Type B pancreatic cell (in vitro differentiated cells): Measurements from ENCODE around the gene LARP1. TPM values are rescaled to one million over a fixed set of nuclear protein-coding genes. Genes with fewer than 3 reads are reported as not detected.
A peak's percentile ranks its signal among the peaks of the same experiment; 100 is the strongest.

Experiments used
- DNase-seq: peaks from one replicate; pipeline ENCODE4 v3.0.0; 2021; ENCODE audit warnings: mixed read lengths; ENCODE audit not compliant: unreplicated experiment; ENCODE audit errors: extremely low spot score
- H3K27ac Mint-ChIP-seq: 2 replicates; pipeline ENCODE4 v1.8.0; 2021; ENCODE audit warnings: mild to moderate bottlenecking, mixed read lengths
- H3K27me3 Mint-ChIP-seq: 2 replicates; pipeline ENCODE4 v1.8.0; 2021; ENCODE audit warnings: mixed read lengths
- H3K36me3 Mint-ChIP-seq: 2 replicates; pipeline ENCODE4 v1.8.0; 2021; ENCODE audit warnings: mixed read lengths
- H3K4me1 Mint-ChIP-seq: one replicate; pipeline ENCODE4 v1.8.0; 2021; ENCODE audit warnings: mixed read lengths; ENCODE audit not compliant: unreplicated experiment
- H3K4me3 Mint-ChIP-seq: 2 replicates; pipeline ENCODE4 v1.8.0; 2021; ENCODE audit warnings: mild to moderate bottlenecking, mixed read lengths
- H3K9me3 Mint-ChIP-seq: 2 replicates; pipeline ENCODE4 v1.8.0; 2021; ENCODE audit warnings: mixed read lengths
- total RNA-seq: library from RNA; stranded (reverse); gene quantifications from 2 replicates; pipeline ENCODE4 v1.2.1, GENCODE V29; 2021; ENCODE audit warnings: low replicate concordance
- TF ChIP-seq, protein P1 (sequence below): fragments of 200-600 bp; sonication (generic); conservative IDR thresholded peaks from 2 replicates; pipeline ENCODE4 v1.5.0; 2021; ENCODE audit warnings: antibody characterized with exemption, mild to moderate bottlenecking

The LARP1 gene
- total RNA-seq, 1 donor from 2014 or later: 220 TPM

DNA sequence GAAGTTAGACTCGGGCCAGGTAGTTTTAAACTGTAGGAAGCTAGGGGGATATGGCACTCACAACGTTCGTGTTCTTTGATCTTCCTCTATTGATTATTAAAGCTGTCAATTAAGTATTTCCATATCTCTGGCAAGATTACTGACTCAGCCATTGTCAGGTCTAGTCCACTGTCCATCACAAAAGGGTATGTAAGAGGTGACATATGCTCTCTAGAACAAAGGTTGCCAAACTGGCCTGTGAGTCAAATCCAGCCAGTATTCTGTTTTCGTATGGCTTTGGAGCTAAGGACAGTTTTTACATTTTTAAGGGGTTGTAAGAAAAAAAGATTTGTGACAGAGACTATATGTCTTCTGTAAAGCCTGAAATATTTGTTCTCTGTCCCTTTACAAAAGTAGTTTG lies 51.0 kb downstream of the LARP1 start:
- H3K4me3 Mint-ChIP-seq: no peak overlapping the region
- H3K27me3 Mint-ChIP-seq: no peaks in the 10 kb centered on the region
- no peak for DNase-seq
- H3K9me3 Mint-ChIP-seq: no peaks in the 10 kb centered on the region
- TF ChIP-seq, protein P1, sequence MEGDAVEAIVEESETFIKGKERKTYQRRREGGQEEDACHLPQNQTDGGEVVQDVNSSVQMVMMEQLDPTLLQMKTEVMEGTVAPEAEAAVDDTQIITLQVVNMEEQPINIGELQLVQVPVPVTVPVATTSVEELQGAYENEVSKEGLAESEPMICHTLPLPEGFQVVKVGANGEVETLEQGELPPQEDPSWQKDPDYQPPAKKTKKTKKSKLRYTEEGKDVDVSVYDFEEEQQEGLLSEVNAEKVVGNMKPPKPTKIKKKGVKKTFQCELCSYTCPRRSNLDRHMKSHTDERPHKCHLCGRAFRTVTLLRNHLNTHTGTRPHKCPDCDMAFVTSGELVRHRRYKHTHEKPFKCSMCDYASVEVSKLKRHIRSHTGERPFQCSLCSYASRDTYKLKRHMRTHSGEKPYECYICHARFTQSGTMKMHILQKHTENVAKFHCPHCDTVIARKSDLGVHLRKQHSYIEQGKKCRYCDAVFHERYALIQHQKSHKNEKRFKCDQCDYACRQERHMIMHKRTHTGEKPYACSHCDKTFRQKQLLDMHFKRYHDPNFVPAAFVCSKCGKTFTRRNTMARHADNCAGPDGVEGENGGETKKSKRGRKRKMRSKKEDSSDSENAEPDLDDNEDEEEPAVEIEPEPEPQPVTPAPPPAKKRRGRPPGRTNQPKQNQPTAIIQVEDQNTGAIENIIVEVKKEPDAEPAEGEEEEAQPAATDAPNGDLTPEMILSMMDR: no peak
- H3K27ac Mint-ChIP-seq: no peak overlapping the region
- H3K4me1 Mint-ChIP-seq: no peaks in the 10 kb centered on the region
- peaks cover 53% of the 10 kb centered on the region for H3K36me3 Mint-ChIP-seq

DNA sequence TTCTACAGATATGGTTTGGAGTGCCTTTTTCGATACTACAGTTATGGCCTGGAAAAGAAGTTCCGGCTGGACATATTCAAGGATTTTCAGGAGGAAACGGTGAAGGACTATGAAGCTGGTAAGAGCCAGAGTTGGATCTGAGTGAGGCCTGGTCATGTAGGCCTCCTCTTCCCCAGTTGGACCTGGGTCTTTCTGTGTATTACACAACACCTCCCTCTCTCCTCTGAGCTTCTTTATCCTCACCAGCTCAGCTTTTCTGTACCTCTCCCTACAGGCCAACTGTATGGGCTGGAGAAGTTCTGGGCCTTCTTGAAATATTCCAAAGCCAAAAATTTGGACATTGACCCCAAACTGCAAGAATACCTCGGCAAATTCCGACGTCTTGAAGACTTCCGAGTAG lies 56.1 kb downstream of the LARP1 start:
- Mint-ChIP-seq H3K9me3 (no peaks in the 10 kb centered on the region), H3K27me3 (no peaks in the 10 kb centered on the region), H3K27ac (no peak overlapping the region), H3K4me3 (no peak overlapping the region), H3K36me3 (peaks cover 49% of the 10 kb centered on the region), H3K4me1 (no peaks in the 10 kb centered on the region)
- DNase-seq: no peak
- TF ChIP-seq, protein P1: no peak

- TF ChIP-seq, protein P1: peak; percentile 90
- no peak for DNase-seq
- Mint-ChIP-seq H3K4me1 (no peaks in the 10 kb centered on the region), H3K36me3 (peaks cover 48% of the 10 kb centered on the region), H3K27ac (peak overlapping the region; percentile 2), H3K9me3 (no peaks in the 10 kb centered on the region), H3K4me3 (no peak overlapping the region), H3K27me3 (no peaks in the 10 kb centered on the region)
These were observed 56.7 kb downstream of the LARP1 start for GRCh38 chr5:154811653-154812465.

- no peak for DNase-seq
- Mint-ChIP-seq H3K4me1 (no peaks in the 10 kb centered on the region), H3K9me3 (no peaks in the 10 kb centered on the region), H3K4me3 (no peak overlapping the region), H3K27ac (no peak overlapping the region), H3K27me3 (no peaks in the 10 kb centered on the region), H3K36me3 (peaks cover 51% of the 10 kb centered on the region)
- TF ChIP-seq, protein P1: no peak
These were observed 58.0 kb downstream of the LARP1 start for GRCh38 chr5:154813158-154813557.

DNA sequence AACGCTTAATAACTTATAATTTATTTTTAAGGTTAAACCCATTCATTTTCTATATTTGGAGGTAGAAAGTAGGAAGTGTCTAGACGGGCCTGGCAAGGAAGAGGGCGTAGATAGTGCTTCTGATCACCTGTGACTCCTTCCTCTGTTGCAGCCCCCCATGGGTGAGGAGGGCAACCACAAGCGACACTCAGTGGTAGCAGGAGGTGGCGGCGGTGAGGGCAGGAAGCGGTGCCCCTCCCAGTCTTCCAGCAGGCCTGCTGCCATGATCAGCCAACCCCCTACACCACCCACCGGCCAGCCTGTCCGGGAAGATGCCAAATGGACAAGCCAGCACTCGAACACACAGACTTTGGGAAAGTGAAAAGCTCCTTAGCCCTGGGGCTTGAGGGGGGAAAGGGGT lies 58.6 kb downstream of the LARP1 start:
- H3K27me3 Mint-ChIP-seq: no peaks in the 10 kb centered on the region
- no peaks in the 10 kb centered on the region for H3K9me3 Mint-ChIP-seq
- H3K4me1 Mint-ChIP-seq: no peaks in the 10 kb centered on the region
- H3K36me3 Mint-ChIP-seq: peaks cover 45% of the 10 kb centered on the region
- DNase-seq: no peak
- TF ChIP-seq, protein P1: no peak
- no peak overlapping the region for H3K27ac Mint-ChIP-seq
- H3K4me3 Mint-ChIP-seq: no peak overlapping the region
